Astrocyte (in vitro differentiated cells and primary cell): ENCODE data around the gene KCNQ4.

Experiments used
- EZH2 ChIP-seq: IDR thresholded peaks from 2 replicates; pipeline ENCODE4 v1.6.1; 2012; ENCODE audit warnings: mild to moderate bottlenecking, low read length, inconsistent platforms; ENCODE audit not compliant: insufficient read depth
- TF ChIP-seq, protein P1 (sequence below): IDR thresholded peaks from 2 replicates; pipeline ENCODE4 v1.5.1; 2011; ENCODE audit warnings: low read depth, mild to moderate bottlenecking, inconsistent platforms, low read length, moderate library complexity; ENCODE audit not compliant: insufficient read depth

DNA sequence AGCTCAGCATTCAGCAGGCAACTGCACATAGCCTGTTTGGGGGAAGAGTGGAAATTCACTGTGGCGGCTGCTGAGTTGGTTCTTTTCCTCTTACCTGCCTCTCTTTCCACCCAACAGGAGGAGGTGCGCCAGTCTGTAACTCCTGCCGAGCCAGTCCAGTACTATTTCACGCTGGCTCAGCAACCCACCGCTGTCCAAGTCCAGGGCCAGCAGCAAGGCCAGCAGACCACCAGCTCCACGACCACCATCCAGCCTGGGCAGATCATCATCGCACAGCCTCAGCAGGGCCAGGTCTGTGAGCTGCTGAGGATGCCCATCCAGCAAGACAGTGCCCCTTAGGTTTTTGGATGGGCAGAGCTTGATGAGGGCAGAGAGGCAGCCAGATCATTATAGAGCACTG, 25.6 kb upstream of the KCNQ4 start:
- TF ChIP-seq, protein P1, sequence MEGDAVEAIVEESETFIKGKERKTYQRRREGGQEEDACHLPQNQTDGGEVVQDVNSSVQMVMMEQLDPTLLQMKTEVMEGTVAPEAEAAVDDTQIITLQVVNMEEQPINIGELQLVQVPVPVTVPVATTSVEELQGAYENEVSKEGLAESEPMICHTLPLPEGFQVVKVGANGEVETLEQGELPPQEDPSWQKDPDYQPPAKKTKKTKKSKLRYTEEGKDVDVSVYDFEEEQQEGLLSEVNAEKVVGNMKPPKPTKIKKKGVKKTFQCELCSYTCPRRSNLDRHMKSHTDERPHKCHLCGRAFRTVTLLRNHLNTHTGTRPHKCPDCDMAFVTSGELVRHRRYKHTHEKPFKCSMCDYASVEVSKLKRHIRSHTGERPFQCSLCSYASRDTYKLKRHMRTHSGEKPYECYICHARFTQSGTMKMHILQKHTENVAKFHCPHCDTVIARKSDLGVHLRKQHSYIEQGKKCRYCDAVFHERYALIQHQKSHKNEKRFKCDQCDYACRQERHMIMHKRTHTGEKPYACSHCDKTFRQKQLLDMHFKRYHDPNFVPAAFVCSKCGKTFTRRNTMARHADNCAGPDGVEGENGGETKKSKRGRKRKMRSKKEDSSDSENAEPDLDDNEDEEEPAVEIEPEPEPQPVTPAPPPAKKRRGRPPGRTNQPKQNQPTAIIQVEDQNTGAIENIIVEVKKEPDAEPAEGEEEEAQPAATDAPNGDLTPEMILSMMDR = no peak
- no peak for TF ChIP-seq EZH2
